Measurements from ENCODE around the gene TMEM119.

TMEM119 gene

DNA sequence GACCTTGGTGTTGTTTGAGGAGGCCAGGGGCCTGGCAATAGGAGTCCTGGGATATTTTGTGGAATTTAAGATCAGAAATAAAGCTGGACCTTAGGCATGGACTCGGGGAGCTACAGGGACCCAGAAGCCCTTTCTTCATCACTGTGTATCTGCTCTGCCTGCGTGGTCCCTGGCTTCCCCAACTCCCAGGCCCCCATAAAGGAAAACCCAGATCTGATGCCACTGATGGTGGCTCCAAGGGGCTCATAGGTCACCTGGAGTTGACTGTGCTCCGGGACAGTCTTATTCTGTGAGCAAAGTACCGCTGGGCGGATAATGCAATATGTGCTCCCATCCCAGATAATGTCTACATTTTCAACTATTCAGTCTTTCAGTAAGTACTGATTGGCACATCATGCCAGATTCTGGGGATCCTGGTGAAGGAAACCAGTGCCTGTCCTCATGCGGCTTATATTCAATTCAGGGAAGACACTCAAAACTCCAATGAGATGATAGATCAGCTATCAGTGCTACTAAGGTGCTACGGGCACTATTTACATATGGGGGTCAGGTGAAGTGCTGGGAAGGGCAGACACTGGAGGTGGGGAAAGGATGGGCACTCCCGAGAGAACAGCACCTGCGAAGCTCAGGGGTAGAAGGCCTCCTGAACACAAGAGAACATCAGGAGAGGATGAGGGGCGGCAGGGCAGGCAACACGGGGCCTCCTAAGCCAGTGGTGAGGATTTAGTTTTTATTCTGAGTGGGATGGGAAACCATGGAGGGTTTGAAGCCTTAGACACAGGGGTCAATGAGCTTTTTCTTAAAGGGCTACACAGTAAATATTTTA, 41.3 kb upstream of the TMEM119 start:
- H3K27me3 ChIP-seq = no peaks in the 10 kb centered on the region

GRCh38 chr12:108638141-108638827, 40.4 kb upstream of the TMEM119 start:
- no peak for DNase-seq
- no peaks in the 10 kb centered on the region for H3K27me3 ChIP-seq
- no peak overlapping the region for H3K4me3 ChIP-seq (ENCODE audit: low read depth, low read length)
- no peak for TF ChIP-seq CTCF (IDR thresholded peaks at IDR 0.05; ENCODE audit: low read depth, low read length)
- peaks cover 18% of the 10 kb centered on the region for H3K4me1 ChIP-seq
- no peaks in the 10 kb centered on the region for H3K9me3 ChIP-seq
- H3K36me3 ChIP-seq = no peaks in the 10 kb centered on the region

More for the DNA sequence above, 41.3 kb upstream of the TMEM119 start:
- Histone ChIP-seq H3K9me3 (no peaks in the 10 kb centered on the region), H3K4me3 (ENCODE audit: low read depth, low read length) (no peak overlapping the region), H3K36me3 (no peaks in the 10 kb centered on the region), H3K4me1 (peaks cover 12% of the 10 kb centered on the region)
- DNase-seq = no peak
- TF ChIP-seq CTCF (IDR thresholded peaks at IDR 0.05; ENCODE audit: low read depth, low read length) = no peak

DNA sequence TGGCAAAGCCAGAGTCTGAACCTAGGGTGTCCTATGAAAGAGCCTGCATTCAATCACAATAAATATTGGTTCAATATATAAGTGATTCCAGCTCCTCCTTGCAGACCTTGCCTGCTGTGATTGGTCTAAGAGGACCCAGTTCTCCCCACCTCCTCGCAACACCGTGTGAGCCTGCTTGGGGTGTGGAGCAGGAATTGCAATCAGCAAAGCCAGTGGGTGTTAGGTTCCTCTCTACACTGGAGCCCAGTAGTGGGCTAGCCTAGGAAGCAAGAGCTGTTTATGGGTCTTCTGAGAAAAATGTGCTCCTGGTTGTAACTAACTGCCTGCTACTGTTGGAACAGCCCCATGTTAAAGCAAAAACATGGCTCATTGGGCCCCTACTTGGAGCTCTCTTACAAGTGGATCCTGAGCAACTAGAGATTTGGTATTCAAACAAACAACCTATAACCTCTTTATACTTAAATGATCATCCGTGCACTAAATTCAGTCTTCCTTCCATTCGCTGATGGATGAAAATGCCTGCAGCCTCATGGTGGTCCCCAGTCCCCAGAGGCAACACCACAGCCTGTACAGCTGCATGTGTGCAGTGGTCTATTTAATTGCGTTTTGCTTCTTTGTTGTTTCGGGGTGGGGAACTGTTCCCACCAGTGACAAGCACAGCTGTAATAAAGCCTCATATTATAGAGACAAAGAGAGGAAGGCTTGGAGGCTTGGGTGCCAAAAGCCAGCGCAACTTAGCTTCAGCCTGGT, 39.5 kb upstream of the TMEM119 start:
- no peaks in the 10 kb centered on the region for H3K36me3 ChIP-seq
- TF ChIP-seq CTCF (IDR thresholded peaks at IDR 0.05; ENCODE audit: low read depth, low read length) = no peak
- H3K27me3 ChIP-seq = no peaks in the 10 kb centered on the region
- H3K9me3 ChIP-seq = no peaks in the 10 kb centered on the region
- peaks cover 12% of the 10 kb centered on the region for H3K4me1 ChIP-seq
- DNase-seq = no peak
- H3K4me3 ChIP-seq (ENCODE audit: low read depth, low read length) = no peak overlapping the region

DNA sequence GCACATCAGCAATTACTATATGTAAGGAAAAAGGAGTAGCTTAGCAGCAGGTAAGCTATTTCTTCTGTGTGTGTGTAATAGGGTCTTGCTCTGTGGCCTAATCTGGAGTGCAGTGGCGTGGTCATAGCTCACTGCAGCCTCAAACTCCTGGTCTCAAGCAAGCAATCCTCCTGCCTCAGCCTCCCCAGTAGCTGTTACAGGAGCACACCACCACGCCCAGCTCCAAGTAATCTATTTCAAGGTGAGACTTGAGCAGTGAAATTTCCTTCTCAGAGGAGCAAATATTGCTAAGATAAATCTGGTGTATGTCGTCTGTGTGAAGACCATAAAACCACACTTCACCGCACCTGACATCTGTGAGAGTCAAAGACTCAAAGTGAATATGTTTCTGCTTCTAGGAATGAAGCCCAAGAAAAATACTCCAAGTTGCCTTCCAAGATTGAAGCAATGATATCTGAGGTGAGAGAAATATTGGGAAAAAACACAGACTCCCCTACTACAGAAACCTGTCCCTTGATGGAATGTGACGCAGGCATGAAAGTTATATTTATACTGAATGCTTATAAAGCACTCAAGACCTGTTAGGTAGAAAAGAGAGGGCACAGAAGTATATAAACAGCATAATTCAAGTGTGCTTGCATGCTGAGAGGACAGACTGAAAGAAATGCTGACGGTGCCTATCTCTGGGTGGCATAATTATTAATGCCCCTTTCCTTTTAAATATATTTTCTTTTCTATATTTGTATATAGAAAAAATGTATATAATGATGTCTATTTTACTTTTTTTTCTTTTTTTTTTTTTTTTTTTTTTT, 38.3 kb upstream of the TMEM119 start:
- no peak for DNase-seq
- TF ChIP-seq CTCF (IDR thresholded peaks at IDR 0.05; ENCODE audit: low read depth, low read length) = no peak
- Histone ChIP-seq H3K27me3 (no peaks in the 10 kb centered on the region), H3K4me1 (peaks cover 8% of the 10 kb centered on the region), H3K9me3 (no peaks in the 10 kb centered on the region), H3K36me3 (no peaks in the 10 kb centered on the region), H3K4me3 (ENCODE audit: low read depth, low read length) (no peak overlapping the region)

GRCh38 chr12:108635201-108635996, 37.5 kb upstream of the TMEM119 start:
- Histone ChIP-seq H3K4me3 (ENCODE audit: low read depth, low read length) (no peak overlapping the region), H3K4me1 (peaks cover 8% of the 10 kb centered on the region)
- DNase-seq = no peak

More at GRCh38 chr12:108635201-108635996, 37.5 kb upstream of the TMEM119 start:
- Histone ChIP-seq H3K27me3 (no peaks in the 10 kb centered on the region), H3K36me3 (no peaks in the 10 kb centered on the region), H3K9me3 (no peaks in the 10 kb centered on the region)
- TF ChIP-seq CTCF (IDR thresholded peaks at IDR 0.05; ENCODE audit: low read depth, low read length) = no peak

Data from BE2C (cell line).